Measurements from ENCODE around the gene A2ML1. TPM values are rescaled to one million over a fixed set of nuclear protein-coding genes. Genes with fewer than 3 reads are reported as not detected.

The A2ML1 gene
- total and polyA plus RNA-seq, 2 donors from 2014 or later: not detected

DNA sequence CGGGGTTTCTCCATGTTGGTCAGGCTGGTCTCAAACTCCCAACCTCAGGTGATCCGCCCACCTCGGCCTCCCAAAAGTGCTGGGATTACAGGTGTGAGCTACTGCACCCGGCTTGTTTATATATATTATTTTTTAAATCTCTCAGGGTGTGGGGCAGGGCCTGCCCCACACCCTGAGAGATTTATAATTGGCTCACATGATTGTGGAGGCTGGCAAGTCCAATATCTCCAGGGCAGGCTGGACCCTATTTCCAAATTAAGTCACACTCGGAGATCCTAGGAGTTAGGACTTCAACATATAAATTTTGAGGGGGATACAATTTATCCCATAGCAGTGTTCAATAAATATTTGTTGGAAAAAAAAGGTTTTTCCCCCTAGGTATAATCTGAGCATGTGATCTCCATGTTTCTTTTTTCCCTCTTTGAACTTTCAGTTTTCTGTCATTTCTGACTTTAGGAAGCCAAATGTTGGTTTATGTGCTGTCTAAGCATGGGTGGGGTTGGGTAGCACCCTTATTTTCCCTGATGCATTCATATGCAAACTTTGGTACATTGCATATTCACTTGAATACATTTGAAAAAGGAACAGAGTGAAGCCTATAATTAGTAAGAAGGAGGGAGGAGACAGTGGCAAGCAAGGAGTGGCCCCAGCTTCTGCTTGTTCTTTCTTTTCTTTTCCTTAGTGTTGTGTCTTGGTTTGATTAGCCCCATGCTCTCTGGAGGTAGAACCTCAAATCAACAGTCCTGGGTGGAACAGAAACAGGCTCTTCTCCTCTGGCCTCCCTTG, 8.7 kb upstream of the A2ML1 start:
- Histone ChIP-seq H3K36me3 (ENCODE audit: control insufficient read depth in 2 of 3, insufficient read depth in 3 of 3, low read length in 3 of 3) (no peaks in the 10 kb centered on the region), H3K4me3 (ENCODE audit: low read length in 3 of 3) (no peak overlapping the region), H3K4me1 (ENCODE audit: control insufficient read depth in 2 of 3, insufficient read depth in 2 of 3, low read depth in 1 of 3, low read length in 3 of 3) (no peaks in the 10 kb centered on the region), H3K27me3 (ENCODE audit: control insufficient read depth, insufficient read depth, low read length) (no peaks in the 10 kb centered on the region), H3K27ac (ENCODE audit: low read depth in 2 of 2, low read length in 2 of 2) (no peak overlapping the region), H3K9ac (ENCODE audit: low read length in 3 of 3) (no peak overlapping the region), H3K9me3 (ENCODE audit: control insufficient read depth in 2 of 3, insufficient read depth in 1 of 3, low read length in 3 of 3) (no peaks in the 10 kb centered on the region)
- DNase-seq (no peak), FAIRE-seq (no peak)
- no peak for TF ChIP-seq CTCF (IDR thresholded peaks at IDR 0.05; ENCODE audit: borderline replicate concordance, extremely low read depth, insufficient read depth)
- intact Hi-C loops (cut with DNase I): no loop called here

- Histone ChIP-seq H3K36me3 (ENCODE audit: control insufficient read depth in 2 of 3, insufficient read depth in 3 of 3, low read length in 3 of 3) (no peaks in the 10 kb centered on the region), H3K27me3 (ENCODE audit: control insufficient read depth, insufficient read depth, low read length) (no peaks in the 10 kb centered on the region), H3K4me3 (ENCODE audit: low read length in 3 of 3) (no peak overlapping the region), H3K9ac (ENCODE audit: low read length in 3 of 3) (no peak overlapping the region), H3K4me1 (ENCODE audit: control insufficient read depth in 2 of 3, insufficient read depth in 2 of 3, low read depth in 1 of 3, low read length in 3 of 3) (no peaks in the 10 kb centered on the region), H3K27ac (ENCODE audit: low read depth in 2 of 2, low read length in 2 of 2) (no peak overlapping the region), H3K9me3 (ENCODE audit: control insufficient read depth in 2 of 3, insufficient read depth in 1 of 3, low read length in 3 of 3) (no peaks in the 10 kb centered on the region)
- no peak for TF ChIP-seq CTCF (IDR thresholded peaks at IDR 0.05; ENCODE audit: borderline replicate concordance, extremely low read depth, insufficient read depth)
- FAIRE-seq (no peak), DNase-seq (no peak)
- intact Hi-C loops (cut with DNase I): no loop called here
Observed at GRCh38 chr12:8816448-8817050, 5.9 kb upstream of the A2ML1 start.

DNA sequence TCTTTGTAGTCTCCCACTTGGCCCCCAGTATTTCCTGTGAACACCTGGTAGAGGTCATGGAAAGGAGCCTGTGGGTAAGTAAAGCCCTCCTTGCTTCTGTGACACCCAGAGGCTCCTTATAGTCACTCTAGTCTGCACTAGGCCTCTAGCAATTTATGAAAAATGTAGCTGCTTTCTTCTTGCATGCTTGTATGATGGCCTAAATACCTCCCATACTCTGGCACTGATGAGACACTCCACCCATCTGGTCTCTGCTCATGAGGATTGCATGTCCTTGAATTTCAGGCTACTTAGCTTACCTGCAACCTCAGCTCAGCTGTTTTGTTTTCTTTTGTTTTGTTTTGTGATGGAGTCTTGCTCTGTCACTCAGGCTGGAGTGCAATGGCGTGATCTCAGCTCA, 4.6 kb upstream of the A2ML1 start:
- no peak overlapping the region for H3K4me3 ChIP-seq (ENCODE audit: low read length in 3 of 3)
- H3K27ac ChIP-seq (ENCODE audit: low read depth in 2 of 2, low read length in 2 of 2): no peak overlapping the region

More for the DNA sequence above, 4.6 kb upstream of the A2ML1 start:
- no peak for TF ChIP-seq CTCF (IDR thresholded peaks at IDR 0.05; ENCODE audit: borderline replicate concordance, extremely low read depth, insufficient read depth)
- Histone ChIP-seq H3K27me3 (ENCODE audit: control insufficient read depth, insufficient read depth, low read length) (no peaks in the 10 kb centered on the region), H3K36me3 (ENCODE audit: control insufficient read depth in 2 of 3, insufficient read depth in 3 of 3, low read length in 3 of 3) (no peaks in the 10 kb centered on the region), H3K9ac (ENCODE audit: low read length in 3 of 3) (no peak overlapping the region), H3K9me3 (ENCODE audit: control insufficient read depth in 2 of 3, insufficient read depth in 1 of 3, low read length in 3 of 3) (no peaks in the 10 kb centered on the region), H3K4me1 (ENCODE audit: control insufficient read depth in 2 of 3, insufficient read depth in 2 of 3, low read depth in 1 of 3, low read length in 3 of 3) (no peaks in the 10 kb centered on the region)
- DNase-seq: no peak
- FAIRE-seq: no peak
- intact Hi-C loops (cut with DNase I): no loop called here

Measured in kidney (tissue), 14 donors.